PC-9 (cell line): ENCODE results near the gene SORCS2.

Source experiments
- EZH2 ChIP-seq: fragments of 200-600 bp; sonication (generic); IDR thresholded peaks from 2 replicates; pipeline ENCODE4 v1.8.0; 2017; ENCODE audit warnings: antibody characterized with exemption, low read depth
- TF ChIP-seq, protein P1 (sequence below): fragments of 200-600 bp; sonication (generic); conservative IDR thresholded peaks from 2 replicates; pipeline ENCODE4 v1.6.1; 2017; ENCODE audit warnings: mixed run types, antibody characterized with exemption, mild to moderate bottlenecking, moderate library complexity

- TF ChIP-seq, protein P1, sequence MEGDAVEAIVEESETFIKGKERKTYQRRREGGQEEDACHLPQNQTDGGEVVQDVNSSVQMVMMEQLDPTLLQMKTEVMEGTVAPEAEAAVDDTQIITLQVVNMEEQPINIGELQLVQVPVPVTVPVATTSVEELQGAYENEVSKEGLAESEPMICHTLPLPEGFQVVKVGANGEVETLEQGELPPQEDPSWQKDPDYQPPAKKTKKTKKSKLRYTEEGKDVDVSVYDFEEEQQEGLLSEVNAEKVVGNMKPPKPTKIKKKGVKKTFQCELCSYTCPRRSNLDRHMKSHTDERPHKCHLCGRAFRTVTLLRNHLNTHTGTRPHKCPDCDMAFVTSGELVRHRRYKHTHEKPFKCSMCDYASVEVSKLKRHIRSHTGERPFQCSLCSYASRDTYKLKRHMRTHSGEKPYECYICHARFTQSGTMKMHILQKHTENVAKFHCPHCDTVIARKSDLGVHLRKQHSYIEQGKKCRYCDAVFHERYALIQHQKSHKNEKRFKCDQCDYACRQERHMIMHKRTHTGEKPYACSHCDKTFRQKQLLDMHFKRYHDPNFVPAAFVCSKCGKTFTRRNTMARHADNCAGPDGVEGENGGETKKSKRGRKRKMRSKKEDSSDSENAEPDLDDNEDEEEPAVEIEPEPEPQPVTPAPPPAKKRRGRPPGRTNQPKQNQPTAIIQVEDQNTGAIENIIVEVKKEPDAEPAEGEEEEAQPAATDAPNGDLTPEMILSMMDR = no peak
- no peak for TF ChIP-seq EZH2
Observed at GRCh38 chr4:7607156-7607910, 415.0 kb downstream of the SORCS2 start.
